Kidney epithelial cell (primary cell): ENCODE measurements around the gene TBL1X. TPM values are rescaled to one million over a fixed set of nuclear protein-coding genes. Genes with fewer than 3 reads are reported as not detected.

Source experiments
- DNase-seq: peaks from one replicate; pipeline ENCODE4 v3.0.0-alpha.2; 2010; ENCODE audit warnings: low read depth
- H3K27me3 ChIP-seq: 2 replicates; pipeline ENCODE4 v1.6.0; 2011; ENCODE audit warnings: low read length; ENCODE audit not compliant: control insufficient read depth, insufficient read depth
- H3K36me3 ChIP-seq: 2 replicates; pipeline ENCODE4 v1.5.1; 2011; ENCODE audit warnings: low read length; ENCODE audit not compliant: control insufficient read depth, insufficient read depth
- H3K4me3 ChIP-seq: 2 replicates; pipeline ENCODE4 v1.5.1; 2011; ENCODE audit warnings: low read depth, mild to moderate bottlenecking, control low read depth, low read length
- total RNA-seq: library from RNA; depleted of rRNA; stranded (reverse); fragments of >200 nt; gene quantifications from 2 replicates; pipeline ENCODE4 v1.2.3, GENCODE V29; 2015
- TF ChIP-seq, protein P1 (sequence below): IDR thresholded peaks from 2 replicates; pipeline ENCODE4 v1.5.1; 2011; ENCODE audit warnings: mild to moderate bottlenecking, moderate library complexity, low read length, control low read depth, inconsistent platforms; ENCODE audit not compliant: insufficient read depth, poor library complexity, severe bottlenecking

Gene TBL1X
- total RNA-seq, 1 donor from 2014 or later = 25.9 TPM

GRCh38 chrX:9609987-9610386 is 145.1 kb downstream of the TBL1X start:
- Histone ChIP-seq H3K36me3 (no peaks in the 10 kb centered on the region), H3K27me3 (no peaks in the 10 kb centered on the region), H3K4me3 (no peak overlapping the region)
- TF ChIP-seq, protein P1, sequence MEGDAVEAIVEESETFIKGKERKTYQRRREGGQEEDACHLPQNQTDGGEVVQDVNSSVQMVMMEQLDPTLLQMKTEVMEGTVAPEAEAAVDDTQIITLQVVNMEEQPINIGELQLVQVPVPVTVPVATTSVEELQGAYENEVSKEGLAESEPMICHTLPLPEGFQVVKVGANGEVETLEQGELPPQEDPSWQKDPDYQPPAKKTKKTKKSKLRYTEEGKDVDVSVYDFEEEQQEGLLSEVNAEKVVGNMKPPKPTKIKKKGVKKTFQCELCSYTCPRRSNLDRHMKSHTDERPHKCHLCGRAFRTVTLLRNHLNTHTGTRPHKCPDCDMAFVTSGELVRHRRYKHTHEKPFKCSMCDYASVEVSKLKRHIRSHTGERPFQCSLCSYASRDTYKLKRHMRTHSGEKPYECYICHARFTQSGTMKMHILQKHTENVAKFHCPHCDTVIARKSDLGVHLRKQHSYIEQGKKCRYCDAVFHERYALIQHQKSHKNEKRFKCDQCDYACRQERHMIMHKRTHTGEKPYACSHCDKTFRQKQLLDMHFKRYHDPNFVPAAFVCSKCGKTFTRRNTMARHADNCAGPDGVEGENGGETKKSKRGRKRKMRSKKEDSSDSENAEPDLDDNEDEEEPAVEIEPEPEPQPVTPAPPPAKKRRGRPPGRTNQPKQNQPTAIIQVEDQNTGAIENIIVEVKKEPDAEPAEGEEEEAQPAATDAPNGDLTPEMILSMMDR = no peak
- no peak for DNase-seq

DNA sequence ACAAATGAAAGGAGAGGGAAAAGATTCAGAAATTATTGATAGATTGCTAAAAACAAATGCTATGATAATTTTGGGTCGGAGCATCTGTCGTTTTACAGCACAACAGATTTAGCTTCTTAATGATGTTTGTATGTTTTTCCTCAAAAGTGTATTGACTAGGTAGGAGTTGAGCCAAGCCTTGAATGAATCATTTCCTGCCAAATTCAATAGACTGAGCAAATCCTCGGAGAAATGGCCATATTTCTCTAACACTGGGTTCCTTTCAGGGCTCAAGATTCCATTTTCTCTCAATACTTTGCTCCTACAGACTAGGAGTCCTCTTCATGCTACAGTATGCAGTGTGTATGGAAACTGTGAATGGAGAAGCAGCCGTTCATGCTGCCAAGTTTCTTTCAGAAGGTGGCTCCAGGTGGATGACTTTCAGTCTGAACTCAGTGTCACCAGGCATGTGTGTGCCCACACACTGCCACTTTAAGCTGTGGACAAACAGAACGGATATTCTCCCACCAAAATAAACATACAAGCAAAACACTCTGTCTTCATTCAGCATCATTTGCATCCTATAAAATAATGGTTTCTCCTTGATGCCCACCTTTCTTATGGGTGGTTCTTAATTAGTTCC is 146.0 kb downstream of the TBL1X start:
- no peaks in the 10 kb centered on the region for H3K36me3 ChIP-seq
- H3K27me3 ChIP-seq = no peaks in the 10 kb centered on the region
- no peak for DNase-seq
- TF ChIP-seq, protein P1 = no peak
- H3K4me3 ChIP-seq = no peak overlapping the region

GRCh38 chrX:9611436-9612145 is 146.7 kb downstream of the TBL1X start:
- Histone ChIP-seq H3K36me3 (no peaks in the 10 kb centered on the region), H3K27me3 (no peaks in the 10 kb centered on the region), H3K4me3 (no peak overlapping the region)
- TF ChIP-seq, protein P1 = no peak
- DNase-seq = no peak

- TF ChIP-seq, protein P1 = no peak
- H3K27me3 ChIP-seq = no peaks in the 10 kb centered on the region
- no peak for DNase-seq
- no peak overlapping the region for H3K4me3 ChIP-seq
- no peaks in the 10 kb centered on the region for H3K36me3 ChIP-seq
These were observed 147.3 kb downstream of the TBL1X start for GRCh38 chrX:9612146-9612505.

GRCh38 chrX:9614016-9614415 is 149.2 kb downstream of the TBL1X start:
- peak; percentile 56 for DNase-seq
- TF ChIP-seq, protein P1 = no peak
- no peak overlapping the region for H3K4me3 ChIP-seq
- no peaks in the 10 kb centered on the region for H3K27me3 ChIP-seq
- no peaks in the 10 kb centered on the region for H3K36me3 ChIP-seq
